ENCODE measurements around the gene TTL.
"Not testable (repeated sequence)": the region's sequence is repeated elsewhere in the genome, so short reads cannot be mapped to it uniquely, and the experiment has no call there.

Gene TTL

DNA sequence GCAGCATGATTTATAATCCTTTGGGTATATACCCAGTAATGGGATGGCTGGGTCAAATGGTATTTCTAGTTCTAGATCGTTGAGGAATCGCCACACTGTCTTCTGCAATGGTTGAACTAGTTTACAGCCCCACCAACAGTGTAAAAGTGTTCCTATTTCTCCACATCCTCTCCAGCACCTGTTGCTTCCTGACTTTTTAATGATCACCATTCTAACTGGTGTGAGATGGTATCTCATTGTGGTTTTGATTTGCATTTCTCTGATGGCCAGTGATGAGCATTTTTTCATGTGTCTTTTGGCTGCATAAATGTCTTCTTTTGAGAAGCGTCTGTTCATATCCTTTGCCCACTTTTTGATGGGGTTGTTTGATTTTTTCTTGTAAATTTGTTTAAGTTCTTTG, 42.3 kb downstream of the TTL start:
- not testable (repeated sequence) for DNase-seq

DNA sequence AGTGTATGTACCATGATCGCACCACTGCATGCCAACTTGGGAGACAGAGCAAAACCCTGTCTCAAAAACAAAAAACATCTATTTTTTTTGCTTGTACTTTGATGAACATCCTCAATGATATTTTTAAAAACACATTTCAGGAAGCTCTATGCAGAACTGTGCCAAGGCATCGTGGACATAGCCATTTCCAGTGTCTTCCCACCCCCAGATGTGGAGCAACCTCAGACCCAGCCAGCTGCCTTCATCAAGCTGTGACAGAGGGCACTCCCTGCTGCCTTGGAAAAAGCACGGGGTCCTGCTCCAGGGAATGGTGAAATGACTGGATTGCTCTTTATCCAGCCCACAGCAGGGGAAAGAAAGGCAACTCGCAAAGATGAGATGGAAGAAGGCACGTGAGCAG, 46.6 kb downstream of the TTL start:
- no peak for DNase-seq

DNA sequence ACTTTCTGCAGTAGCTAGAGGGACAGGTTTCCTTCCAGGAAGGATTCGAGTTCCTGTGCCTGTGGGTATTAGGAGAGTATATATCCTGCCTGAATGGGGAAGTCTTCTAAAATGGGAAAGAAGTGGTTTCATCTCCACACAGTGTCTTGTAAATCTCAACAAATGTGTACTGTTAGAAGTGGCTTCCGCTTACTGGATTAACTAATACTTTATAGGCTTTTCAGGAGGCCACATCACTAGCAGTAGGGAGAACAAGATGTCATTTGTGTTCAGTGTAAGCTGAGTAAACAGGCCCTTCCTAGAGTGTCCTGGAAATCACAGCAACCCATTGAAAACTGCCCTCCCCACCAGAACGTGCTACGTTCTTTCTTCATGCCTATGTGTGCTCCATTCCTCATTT, 47.8 kb downstream of the TTL start:
- DNase-seq: no peak

DNA sequence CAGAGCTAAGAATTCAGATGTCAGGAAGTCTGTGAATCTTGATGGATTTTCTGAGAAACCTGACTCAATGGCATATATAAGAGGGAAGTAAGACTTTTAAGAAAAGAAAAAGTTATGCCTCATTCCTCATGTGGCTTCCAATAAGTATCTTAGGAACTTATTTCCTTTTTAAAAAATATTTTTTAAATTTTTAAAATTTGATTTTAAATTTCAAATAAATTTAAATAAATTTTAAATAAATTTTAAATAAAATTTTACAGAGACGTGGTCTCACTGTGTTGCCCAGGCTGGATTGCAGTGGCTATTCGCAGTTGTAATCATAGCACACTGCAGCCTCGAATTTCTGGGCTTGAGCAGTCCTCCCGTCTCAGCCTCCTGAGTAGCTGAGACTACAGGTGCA, 48.8 kb downstream of the TTL start:
- DNase-seq: no peak

DNA sequence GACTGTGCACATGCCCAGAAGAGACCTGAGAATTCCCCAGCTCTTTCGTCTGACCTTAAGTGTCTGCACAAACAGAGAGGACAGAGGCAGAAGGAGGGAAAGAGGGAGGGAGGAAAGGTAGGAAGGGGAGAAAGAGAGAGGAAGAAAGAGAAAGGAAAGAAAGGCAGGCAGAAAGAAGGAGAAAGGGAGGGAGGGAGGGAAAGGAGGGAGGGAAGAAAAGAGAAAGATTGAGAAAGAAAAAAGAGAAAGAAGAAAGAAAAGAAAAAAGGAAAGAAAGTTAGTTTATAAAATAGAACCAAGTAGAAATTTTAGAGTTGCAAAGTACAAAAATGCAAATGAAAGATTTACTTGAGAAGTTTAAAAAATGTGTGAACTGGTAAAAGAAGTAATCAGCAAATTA, 52.9 kb downstream of the TTL start:
- DNase-seq: no peak

DNA sequence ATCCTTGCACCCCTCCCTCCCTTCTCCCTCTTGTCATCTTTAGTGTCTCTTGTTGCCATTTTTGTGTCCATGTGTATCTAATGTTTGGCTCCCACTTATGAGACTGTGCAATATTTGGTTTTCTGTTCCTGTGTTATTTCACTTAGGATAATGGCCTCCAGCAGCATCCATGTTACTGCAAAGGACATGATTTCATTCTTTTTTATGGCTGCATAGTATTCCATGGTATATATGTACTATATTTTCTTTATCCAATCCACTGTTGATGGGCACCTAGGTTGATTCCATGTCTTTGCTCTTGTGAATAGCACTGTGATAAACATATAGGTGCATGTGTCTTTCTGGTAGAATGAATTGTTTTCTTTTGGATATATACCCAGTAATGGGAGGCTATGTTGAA, 54.7 kb downstream of the TTL start:
- DNase-seq: not testable (repeated sequence)

DNA sequence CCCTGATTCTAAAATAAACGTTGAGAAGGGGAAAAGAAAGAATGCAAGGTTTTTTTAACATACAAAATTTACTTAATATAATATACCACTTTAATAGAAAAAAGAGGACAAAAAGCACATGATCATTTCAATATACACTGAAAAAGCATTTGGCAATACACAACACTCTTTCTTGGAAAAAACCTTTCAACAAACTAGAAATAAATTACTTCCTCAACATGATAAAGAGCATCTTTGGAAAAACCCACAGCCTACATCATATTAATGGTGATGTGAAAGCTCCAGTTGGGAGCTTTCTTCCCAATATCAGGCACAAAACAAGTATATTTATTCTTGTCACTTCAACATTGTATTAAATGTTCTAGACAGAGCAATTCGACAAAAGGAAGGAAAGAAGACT, 57.4 kb downstream of the TTL start:
- DNase-seq: no peak

DNA sequence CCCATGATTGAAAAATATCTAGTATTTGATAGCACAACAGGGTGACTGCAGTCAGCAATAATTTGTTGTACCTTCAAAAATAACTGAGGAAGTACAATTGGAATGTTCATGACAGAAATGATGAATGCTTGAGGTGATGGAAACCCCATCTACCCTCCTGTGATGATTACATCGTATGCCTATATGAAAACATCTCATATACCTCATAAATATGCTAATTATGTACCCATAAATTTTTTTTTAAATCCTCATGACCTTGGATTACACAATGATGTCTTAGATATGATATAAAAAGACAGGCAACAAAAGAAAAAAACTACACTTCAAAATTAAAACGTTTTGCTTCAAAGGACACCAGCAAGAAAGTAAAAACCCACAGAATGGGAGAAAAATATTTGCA, 59.0 kb downstream of the TTL start:
- no peak for DNase-seq

DNA sequence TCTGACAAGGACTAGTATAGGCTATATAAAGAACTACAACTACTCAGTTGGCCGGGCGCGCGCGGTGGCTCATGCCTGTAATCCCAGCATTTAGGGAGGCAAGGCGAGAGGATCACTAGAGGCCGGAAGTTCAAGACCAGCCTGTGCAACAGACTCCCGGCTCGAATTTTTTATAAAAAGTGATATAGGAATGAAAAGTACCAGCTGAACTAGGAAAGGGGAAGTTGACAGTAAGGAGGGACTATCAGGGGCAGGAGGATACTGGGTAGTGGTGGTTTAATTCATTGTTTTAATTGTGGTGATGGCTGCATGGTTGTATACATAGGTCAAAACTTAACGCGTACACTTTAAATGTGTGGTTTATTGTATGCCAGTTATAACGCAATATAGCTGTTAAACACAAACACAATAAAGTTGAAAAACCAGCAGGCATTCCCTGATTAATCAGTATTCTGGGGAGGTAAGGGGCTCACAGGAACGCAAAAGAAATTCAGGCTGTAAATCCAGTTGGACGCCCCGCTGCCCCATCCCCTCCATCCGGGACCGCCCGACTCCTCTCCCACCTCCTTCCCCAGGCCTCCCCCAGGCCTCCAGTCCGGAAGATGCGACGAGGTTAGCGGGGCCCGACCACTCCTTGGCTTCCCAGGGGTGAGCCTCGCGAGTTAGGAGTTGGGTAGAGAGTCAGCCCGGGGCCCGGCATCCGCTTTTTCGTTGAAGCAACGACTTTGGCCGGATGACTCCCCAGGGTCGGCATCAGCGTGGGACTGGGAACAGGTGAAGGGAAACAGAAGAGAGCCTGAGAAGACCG, 59.6 kb downstream of the TTL start:
- DNase-seq: peak; percentile 79

DNA sequence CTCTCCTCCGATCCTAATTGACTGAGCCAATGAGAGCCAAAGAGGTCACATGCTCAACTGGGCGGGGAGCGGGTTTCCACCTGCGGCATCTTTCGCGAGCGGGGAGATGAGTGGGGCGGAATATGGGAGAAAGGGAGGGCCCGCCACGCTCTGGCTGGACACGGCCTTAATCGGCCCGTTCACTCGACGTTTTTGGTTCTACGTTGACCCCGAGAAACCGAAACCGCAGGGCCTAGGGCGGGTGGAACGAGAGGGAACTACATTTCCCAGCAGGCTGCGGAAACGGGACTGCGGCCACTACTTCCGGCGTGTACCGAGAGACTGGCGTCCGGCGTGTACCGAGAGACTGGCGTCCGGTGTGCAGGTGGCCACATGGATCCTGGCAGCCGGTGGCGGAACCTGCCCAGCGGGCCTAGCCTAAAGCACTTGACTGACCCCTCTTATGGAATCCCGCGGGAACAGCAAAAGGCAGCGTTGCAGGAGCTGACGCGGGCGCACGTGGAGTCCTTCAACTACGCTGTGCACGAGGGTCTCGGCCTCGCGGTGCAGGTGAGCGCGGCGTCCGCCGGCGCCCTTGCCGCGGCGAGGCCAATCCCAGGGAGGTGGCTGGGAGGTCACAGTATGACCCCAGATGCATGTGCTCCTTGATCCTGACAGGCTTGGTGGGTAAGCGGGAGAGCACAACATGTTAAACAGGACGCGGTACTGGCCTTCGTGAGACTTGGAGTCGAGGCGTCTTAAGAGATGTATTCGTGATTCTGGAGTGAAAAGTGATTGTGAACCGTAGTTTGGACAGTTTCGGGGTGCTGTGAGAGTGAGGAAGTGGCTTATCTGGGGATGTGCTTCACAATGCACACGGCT, 60.4 kb downstream of the TTL start, which contains the start of gene POLR1B:
POLR1B (plus strand) TSS at position 343 of the 861 bp plus-strand sequence; CDS start at position 373, 30 bp downstream.
- peak; percentile 87 for DNase-seq

DNA sequence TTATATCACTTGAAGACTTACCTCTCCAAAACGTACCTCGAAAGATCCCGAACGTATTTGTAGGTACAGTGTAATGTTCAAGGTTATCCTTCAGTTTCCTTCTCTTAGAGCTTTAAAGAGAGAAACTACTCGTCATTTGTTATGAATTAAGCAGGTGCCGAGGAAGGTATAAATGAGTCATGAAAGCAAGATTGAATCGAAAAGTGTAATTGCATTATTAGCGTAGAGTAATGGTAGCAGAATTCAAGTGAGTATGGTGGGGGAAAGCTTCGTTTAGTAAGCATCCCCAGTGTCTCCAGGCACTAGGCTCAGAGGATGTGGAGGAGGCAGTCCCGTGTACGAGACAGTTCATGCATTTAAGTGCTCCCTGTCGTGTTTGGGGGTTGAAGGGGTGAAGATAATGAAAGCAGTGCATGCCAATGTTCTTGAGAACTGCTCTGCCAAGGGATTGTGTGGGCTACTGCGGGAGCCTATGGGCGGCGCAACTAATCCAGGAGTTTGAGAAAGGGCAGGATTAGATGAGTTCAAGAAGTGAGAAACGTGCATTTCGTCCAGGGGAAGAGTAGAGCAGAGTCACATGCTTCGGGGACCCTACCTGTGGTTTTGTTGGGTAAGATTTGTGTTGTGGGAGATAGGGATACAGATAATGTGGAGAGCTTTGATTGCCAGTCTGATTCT, 61.2 kb downstream of the TTL start:
- DNase-seq: peak; percentile 27

DNA sequence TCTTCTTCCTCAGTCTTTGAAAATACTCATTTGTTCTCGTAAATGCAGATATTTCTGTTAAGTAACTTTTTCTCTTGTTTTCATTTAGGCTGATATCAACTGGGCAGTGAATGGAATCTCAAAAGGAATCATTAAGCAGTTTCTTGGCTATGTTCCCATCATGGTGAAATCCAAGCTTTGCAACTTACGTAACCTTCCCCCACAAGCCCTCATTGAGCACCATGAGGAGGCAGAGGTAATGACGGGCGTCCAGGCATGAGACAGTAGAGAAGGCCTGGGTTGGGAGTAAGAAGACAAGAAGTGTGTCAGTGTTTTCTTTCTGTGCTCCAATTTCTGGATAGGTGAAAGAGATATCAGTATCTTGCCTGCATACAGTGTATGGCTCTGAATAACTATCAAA, 65.4 kb downstream of the TTL start:
- DNase-seq: no peak

DNA sequence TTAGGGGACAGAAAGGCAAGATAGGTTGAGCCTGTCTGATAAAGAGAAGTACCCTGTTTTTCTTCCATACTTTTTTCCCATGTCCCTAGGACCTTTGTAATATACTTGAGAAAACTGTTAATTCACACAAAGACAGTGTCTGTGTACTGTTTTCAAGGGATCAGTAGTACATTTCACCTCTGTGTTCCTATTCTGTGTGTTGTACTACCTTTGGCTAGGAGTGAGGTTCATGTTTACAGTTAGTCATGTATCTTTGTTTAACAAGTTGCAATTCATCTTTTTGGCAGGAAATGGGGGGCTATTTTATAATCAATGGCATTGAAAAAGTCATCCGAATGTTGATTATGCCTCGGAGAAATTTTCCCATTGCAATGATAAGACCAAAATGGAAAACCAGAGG, 67.0 kb downstream of the TTL start:
- no peak for DNase-seq

DNA sequence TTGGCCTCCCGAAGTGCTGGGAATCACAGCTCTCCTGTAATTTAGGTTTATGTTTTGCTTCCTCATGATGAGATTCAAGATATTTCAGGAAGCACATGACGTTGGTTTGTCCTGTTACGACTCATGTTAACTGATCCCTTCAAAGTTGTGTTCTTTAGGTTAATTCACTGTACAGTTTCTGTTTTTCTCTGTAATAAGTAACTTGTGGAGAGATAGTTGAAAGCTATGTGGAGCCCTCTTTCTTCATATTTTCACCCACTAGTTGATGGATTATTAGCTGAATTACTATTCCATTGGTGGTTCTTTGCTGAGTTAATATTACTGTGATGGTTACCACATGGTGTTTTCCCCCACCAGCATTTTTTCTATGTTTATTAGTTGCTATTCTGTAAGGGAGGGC, 84.1 kb downstream of the TTL start:
- DNase-seq: no peak

DNA sequence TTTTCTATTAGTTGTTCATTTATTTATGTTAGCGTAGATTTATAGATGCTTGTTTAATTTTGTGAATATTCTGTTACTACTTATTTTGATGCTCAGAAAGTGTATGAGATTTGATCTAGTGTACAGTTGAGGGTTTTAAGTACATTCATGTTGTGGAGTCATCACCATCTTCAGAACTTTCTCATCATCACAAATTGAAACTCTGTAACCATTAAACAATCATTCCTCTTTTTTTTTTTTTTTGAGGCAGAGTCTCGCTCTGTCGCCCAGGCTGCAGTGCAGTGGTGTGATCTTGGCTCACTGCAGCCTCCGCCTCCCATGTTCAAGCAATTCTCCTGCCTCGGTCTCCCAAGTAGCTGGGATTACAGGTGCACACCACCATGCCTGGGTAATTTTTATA, 84.6 kb downstream of the TTL start:
- DNase-seq: not testable (repeated sequence)

DNA sequence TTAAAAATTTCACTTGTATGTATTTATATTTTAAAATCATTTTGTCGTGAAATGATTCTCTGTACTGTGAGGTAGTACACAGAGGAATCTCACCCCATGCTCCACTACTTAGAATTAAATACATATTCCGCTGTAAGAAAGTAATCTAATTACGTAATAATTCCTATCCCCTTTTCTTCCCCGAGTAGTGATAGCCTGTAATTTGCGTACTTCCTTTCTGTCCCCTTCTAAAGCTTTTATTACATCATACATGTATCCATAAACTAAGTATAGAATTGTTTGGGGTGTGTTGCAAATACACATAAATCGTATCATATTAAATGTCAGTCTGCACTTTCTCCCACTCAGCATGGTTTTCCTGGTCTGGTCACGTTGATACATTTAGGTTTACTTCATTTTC, 90.0 kb downstream of the TTL start:
- DNase-seq: no peak

DNA sequence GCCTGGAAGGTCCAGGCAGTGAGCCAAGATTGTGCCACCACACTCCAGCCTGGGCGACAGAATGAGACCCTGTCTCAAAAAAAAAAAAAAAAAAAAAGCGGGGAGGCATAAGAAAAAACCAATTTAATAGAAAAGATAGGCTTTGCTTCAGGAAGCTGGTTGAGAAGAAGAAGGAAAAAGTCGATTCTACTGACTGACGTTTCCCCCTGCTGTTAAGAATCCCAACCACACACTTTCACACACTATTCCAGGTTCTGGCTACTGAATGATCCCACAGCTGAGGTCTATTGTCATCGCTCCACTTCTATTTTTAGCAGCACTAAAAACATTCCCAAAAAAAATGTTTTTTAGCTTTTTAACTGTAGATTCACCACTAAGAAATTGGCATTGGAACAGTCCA, 95.8 kb downstream of the TTL start:
- no peak for DNase-seq

DNA sequence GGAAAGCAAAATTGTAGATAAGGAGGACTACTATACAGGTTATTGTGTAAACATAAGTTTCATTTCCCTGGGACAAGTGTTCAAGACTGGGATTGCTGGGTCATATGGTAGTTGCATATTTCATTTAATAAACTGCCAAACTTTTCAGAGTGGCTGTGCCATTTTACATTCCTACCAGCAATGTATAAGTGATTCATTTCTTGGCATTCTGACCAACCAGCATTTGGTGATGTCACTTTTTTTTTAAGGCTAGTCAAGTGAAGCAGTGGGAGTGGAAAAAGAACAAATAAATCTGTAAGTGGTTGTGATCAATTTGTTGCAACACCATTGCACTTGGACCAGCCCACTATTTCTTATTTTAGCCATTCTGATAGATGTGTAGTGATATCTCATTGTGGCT, 97.3 kb downstream of the TTL start:
- no peak for DNase-seq

DNA sequence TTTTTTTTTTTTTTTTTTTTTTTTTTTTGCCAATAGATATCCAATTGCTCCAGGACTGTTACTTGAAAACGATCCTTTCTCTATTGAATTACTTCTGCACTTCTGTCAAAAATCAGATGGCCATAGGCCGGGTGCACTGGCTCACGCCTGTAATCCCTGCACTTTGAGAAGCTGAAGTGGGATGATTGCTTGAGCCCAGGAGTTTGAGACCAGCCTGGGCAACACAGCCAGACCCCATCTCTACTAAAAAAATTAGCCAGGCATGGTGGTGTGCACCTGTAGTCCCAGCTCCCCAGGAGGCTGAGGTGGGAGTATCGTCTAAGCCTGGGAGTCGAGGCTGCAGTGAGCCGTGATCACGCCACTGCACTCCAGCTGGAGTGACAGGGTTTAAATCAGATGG, 98.1 kb downstream of the TTL start:
- no peak for DNase-seq

DNA sequence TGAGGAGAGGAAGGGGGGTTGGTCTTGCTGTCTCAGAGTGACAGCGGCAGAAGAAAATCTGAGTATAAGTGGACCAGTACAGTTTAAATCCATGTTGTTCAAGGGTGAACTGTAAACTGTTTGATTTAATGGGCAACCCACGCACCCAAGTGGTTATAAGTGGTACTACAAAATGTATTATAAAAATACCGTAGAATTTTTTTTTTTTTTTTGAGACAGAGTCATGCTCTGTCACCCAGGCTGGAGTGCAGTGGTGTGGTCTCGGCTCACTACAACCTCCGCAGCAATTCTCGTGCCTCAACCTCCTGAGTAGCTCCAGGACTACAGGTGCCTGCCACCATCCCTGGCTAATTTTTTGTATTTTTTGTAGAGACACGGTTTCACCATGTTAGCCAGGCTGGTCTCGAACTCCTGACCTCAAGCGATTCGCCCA, 100.4 kb downstream of the TTL start:
- peak; percentile 29 for DNase-seq

DNA sequence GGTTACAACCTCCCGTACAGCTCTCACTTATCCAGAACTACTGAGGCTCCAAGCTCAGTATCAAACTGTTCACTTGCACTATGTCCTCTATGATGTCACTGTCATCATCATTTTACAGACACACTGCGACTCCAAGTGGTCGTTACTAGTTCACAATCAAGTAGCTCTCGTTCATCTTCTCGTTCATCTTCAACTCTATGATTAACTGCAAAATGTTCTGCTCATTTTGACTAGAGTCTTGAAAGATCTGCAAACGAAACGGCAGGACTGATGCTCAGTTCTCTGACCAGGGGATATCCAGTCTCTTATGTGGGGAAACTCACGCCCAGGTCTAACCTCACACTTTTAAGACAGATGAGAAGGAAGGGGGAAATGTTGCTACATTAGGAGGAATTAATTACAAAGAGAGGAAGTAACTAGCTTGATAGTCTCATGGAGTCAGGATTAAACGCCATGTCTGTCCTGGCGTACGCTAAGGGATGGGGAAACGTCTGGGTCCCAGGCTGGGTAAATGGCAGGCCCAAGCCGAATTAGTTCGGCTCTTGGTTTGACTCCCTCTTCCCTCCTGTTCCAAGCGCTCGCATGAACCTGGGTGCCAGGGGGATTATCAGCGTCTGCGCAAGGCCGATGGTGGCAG, 101.7 kb downstream of the TTL start:
- no peak for DNase-seq

DNA sequence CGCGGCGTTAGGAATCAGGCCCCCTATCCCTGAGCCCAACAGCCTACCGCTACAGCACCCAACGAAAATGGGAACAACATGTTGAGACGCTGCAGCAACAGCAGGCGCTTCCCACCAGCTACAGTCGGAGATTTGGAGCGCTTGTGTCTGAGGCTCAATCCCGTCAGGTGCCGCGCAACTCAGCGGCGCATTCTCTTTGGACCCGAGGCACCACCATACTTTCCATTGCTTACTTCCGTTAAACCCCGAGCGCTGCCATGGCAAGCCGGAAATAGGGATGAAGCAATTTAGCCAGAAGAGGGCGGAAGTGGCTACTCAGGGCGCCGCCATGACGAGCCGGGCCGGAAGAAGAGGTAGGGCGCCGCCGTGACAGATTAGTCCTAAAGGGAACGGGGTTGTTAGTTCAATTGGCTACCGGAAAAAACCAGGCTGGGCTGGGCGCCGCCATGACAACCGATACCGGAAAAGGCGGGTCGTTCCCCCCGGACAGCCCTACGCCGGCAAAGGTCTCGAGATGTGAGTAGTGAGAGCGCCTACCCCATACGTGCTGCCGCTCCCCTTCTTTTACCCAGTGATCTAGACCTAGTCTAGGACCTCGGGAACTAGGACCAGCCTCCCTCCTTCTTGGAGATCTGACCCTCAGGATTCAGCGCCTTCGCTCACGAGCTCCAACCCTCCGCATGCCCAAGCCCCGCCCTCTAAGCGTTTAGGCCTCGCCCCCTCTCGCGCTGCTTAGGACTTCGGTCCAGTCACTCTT, 102.4 kb downstream of the TTL start, which contains the start of gene CHCHD5:
CHCHD5 (plus strand) TSS at position 476 of the 757 bp plus-strand sequence; CDS start at position 515, 39 bp downstream.
- DNase-seq: peak; percentile 96
